Right kidney (tissue), 1 donor: ENCODE measurements around the gene SOCS6.
A peak's percentile ranks its signal among the peaks of the same experiment; 100 is the strongest.

Source experiments
- DNase-seq: peaks from one replicate; pipeline ENCODE4 v3.0.0-alpha.2; 2016

SOCS6 gene

DNA sequence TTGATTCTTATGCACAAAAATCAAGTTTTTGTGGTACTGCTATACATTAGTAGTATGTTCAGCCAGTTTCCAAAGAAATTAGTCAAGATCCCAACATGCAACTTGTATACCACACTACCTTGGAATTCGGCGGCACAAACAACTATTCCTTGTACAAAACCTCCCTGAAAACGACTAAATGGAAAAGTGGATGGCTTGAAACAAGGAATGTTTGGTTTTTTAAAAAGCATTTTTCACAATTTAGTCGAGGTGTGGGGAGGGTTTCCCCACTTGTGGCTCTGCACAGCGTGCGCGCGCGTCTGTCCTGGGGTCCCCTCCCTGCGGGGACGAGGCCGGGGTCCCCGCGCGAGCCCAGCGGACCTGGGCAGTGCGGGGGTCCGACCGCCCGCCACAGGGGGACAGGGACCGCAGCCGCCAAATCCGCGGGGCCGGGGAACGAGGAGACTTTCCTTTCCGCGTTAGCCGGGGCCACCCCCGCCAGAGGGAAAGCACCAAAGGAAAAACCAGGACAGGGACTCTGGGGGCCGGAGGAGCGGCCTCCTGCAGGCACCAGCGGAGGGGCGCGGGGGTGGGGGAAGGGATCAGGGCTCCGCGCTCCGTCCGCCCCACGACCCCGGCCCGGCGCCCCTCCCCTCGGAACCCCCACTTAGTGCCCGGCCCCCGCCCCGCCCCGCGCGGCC is 534 bp upstream of the SOCS6 start:
- peak; percentile 85 for DNase-seq

DNA sequence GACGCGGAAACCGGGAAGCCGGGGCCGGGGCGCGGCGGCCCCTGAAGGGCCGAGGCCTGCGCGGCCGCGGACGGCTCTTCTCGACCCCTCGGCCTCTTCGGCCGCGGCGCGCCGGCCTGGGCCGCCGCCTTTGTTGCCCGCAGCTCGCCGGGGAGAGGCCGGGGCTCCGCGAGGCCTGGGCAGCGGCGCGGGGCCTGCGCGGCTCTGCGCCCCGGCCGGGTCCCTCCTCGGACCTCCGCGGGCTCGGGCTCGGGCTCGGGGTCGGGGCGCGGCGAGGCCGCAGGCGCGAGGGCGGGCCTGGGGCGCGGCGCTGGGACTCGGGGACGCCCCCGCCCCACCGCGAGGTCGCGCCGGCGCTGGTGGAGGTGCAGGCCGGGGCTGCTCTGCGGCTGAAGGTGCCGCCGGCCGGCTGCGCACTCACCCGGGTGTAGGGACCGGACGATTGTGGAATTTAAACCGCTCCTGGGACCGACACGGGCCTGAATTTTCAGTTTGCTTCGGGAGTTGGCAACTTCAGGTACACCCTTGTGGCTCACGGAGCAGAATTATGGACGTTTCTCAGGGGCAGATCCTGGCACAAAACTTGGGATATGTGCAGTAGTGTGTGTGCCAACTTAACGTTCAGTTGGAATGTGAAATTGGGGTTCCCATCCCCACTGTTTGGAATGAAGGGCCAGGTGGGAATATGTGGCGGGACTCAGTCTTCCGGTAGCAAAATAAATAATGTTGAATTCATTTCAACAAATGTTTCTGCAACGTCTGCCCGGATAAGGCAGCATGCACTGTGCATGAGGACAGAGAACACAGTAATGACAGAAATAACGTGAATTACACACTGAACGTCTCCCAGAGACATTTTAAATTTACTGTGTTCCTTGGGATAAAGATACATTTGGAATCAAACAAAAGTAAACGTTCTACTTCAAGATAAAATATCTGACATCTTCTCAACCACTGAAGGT is 787 bp downstream of the SOCS6 start:
- DNase-seq, result peak; percentile 75

DNA sequence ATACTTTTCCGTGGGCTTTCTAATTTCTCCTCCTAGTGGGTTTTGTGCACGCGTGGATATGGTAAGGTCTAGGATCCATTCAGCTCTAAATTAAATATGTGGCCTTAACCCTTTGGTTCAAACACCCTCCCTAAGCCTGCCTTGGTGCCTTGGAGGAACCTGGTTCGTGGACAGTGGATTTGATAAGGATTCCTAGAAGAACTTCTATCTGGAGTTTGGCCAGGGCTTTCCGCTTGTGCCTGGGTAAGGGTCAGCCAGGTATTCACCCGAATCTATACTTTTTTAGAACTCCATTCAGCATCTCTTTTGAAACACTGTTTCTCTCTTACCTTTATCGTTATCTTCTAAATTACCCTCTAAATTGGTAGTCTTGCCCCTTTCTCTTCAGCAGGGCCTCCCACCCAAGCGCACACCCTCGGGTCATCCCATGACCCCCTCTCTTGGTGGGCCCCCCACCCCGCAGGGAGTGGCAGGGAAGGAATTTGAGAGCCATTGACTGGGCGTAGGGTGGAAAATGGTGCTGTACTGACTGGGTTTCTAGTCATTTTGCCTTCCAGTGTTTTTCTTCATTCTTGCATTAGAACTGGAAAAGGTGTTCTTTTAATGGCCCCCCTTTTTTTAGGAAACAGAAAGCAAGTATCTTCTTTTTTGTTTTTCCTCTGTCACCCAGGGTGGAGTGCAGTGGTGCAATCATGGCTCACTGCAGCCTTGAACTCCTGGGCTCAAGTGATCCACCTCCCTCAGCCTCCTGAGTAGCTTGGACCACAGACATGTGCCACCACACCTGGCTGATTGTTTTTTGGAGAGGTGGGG is 1.8 kb downstream of the SOCS6 start:
- DNase-seq, result no peak

DNA sequence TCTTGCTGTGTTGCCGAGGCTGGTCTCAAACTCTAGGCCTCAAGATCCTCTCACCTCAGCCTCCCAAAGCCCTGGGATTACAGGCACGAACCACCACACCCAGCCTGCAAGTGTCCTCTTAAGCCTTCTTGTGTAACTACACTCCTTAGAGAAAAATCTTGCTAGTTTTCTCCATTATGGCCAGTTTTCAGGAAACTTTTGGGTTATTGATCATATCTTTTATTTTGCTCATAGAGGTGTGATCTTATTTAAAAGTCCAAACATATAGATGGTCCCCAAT is 2.4 kb downstream of the SOCS6 start:
- no peak for DNase-seq

DNA sequence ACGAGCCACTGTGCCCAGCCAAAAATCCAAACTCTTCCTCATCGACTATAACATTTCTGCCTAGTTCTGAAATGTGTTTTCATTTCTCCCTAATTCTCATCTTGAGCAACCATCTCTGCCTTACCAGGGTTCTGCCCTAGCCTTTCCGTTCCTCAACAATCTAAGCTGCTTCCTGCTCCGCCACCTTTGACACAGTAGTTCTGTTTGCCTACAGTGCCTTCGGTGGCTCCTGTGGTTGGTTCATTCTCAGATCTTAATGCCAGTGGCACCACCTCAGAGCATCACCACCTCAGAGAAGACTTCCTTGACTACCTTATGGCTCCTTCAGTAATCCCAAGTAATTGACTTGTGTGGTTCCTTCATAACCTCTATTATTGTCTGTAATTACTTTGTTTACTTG is 3.8 kb downstream of the SOCS6 start:
- no peak for DNase-seq

DNA sequence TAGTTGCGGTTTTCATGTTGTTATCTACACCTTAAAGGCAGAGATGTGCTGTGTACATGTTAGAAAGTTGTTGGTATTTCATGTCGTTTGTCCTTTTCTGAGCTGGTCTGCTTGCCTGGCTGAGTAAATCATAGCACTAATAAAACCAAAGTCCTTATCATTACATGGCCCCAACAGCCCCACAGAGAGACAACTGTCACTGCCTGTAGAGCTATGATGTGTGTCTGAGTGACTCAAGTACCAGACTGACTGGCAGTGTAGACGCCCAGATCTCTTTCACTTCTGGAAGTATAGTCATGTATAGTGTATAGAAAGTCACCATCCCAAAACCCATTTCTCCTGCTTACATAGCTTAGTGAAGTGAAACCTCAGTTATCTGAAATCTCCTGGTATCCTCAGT is 4.3 kb downstream of the SOCS6 start:
- no peak for DNase-seq

DNA sequence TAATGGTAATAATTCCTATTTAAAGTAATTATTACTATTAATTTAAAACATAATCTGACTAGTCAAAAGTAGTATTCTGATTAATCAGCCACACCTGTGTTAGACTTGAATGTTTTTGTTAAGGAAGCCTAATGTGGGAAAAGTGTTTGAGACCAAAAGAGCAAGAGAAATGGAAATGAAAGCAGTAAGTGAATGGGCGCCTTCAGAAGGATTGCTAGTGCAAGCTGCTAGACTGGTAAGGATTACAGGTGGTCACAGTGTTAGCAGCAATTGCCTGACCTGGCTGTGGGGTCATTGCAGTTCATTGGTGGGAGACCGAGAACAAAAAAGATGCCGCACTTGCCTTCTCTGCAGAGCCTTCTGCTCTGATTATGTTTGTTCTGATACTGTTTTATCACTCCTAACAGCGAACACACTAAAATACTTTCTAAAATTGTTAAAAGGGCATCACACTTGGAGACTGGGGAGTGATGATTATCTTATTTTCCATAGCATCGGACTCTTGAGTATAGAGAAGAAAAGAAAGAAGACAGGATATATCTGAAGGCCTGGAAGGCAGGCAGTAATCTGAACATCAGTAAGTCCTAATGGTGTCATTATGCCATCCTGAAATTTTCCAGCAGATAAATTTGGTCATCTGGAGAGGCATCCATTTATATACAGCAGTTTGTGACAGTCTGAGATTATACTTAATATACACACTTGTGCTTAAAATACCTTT is 5.8 kb downstream of the SOCS6 start:
- DNase-seq, result no peak

DNA sequence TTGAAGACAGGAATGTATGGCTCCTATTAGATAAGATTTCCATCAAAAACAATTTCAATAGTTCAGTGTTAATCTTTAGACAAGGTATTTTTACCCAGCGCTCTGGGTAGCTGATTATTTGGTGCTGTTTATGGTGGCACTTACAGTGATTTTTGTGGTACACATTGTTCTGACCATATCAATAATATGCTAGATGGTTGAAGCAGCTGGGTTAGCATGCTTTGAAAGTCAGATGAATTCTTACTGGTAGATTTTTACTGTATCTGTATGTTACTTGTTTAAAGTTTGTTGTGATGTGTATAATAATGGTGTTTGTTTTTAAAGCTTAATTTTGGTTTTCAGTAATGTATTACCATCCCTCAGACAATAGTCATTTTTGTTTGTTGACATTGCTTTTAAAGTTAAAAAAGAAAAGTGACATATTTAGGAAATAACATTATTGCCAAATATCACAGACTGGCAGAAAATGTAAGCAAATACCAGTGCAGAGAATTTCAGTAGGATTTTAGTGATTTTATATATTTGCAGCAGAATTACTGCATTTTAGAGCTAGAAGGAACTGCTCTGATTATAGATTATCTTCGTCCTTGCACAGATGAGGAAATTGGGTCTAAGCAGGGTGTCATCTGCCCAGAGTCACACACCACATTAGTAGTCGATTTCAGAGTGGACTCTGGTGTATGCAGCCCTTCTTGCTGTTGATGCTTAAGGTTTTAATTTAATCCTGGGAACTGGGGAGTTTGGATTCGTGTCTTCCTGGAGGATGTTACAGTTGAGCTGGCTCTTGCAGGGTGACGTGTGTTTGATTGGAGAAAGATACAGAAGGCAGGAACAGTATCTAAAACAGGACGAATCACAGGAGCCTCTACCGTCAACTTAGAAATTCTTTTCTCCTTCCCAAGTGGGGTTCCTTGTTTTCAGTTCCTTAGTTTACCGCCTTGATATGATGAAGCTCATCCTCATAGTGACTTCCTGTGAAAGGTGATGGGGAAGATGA is 6.6 kb downstream of the SOCS6 start:
- no peak for DNase-seq

DNA sequence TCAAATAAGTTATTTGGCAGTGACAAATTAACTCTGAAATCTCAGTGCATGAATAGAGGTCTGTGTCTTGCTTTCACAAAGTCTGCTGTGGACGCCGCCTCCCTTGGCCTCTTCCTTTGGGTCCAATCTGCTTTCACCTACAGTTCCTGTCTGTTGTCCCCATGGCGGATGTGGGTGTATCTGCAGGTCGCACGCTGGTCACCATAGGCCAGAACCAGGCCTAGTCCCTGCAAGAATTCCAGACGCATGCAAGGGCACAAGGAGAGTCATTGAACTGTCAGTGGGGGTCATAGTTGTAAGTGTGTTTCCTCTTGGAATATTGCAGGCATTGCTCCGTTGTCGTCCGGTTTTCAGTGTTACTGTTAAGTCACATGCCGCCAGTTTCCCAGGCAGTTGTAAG is 7.4 kb downstream of the SOCS6 start:
- DNase-seq, result no peak

DNA sequence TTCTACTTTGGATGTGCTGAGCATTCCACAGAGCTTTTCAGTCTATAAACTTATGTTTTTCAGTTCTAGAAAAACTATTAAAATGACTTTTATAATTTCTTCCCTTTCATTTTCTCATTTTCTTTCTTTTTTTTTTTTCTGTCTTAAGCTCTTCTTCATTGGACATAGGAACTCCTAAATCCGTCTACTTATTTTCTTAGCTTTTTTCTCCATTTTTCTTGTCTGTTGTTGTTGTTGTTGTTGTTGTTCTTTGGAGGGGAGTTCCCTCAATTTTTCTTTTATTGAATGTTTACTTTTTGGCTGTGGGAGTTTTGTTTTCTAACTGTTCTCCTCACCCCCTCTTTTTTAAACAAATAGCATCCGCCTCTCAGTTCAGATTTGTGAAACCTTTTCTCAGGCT is 7.9 kb downstream of the SOCS6 start:
- no peak for DNase-seq

DNA sequence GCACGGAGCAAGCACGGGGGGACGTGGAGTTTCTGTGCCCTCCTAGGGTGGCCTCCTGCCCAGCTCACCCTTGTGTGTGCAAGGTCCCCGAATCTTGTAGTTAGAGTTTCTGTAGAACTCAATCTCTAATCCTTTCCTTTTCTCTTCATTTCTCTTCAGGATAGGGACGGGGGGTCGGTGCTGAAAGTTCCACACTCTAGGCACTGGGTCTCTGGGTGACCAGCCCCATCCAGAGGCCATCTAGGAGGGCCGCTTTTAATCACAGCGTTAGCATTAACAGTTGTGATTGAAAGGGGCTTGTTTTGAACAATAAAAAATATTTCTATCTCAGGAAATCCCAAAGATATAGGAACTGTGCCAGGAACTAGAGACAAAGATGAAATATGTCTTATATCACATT is 10.5 kb downstream of the SOCS6 start:
- DNase-seq, result no peak

DNA sequence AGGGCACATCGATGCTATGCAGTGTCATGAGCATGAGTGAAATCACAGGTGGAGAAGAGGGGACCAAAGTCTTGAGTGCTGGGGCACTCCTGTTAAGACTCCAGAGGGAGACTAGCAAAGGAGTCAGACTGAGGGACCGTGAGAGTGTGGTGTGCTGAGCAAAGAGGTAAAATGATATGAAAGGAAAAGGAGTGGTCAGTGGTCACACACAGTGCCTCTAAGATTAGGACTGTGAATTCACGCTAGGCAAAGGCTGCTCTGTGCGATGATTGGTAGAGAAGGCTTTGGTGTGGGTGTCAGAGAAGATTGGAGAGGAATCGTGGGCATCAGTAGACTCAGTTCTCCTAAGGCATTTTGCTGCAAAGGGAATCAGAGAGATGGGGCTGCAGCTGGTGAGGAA is 12.8 kb downstream of the SOCS6 start:
- DNase-seq, result no peak

DNA sequence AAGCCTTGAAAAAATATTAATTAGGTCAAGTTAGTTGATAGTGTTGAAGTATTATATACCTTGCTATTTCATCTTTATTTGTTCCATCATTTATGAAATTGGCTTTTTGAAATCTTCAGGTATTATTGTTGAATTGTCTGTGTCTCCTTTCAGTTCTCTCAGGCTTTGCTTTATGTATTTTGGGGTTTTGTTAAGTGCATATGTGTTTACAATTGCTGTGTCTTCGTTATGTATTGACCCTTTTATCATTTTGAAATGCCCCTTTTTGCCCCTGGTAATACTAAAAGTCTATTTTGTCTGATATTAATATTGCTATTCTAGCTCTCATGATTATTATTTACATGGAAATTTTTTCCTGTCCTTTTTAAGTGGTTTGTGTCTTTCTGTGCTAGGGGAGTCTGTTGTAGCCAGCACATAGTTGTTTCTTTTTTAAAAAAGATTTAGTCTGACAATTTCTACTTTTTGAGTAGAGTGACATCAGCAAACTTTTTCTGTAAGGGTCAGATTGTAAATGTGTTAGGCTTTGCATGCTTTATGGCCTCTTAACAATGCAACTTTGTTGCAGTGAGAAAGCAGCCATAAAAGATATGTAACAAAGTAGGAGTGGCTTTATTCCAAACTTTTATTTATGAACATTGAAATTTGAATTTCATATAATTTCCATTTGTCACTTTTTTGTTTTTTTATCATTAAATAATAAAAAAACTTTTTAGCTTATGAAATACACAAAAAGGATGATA is 19.9 kb downstream of the SOCS6 start:
- no peak for DNase-seq

DNA sequence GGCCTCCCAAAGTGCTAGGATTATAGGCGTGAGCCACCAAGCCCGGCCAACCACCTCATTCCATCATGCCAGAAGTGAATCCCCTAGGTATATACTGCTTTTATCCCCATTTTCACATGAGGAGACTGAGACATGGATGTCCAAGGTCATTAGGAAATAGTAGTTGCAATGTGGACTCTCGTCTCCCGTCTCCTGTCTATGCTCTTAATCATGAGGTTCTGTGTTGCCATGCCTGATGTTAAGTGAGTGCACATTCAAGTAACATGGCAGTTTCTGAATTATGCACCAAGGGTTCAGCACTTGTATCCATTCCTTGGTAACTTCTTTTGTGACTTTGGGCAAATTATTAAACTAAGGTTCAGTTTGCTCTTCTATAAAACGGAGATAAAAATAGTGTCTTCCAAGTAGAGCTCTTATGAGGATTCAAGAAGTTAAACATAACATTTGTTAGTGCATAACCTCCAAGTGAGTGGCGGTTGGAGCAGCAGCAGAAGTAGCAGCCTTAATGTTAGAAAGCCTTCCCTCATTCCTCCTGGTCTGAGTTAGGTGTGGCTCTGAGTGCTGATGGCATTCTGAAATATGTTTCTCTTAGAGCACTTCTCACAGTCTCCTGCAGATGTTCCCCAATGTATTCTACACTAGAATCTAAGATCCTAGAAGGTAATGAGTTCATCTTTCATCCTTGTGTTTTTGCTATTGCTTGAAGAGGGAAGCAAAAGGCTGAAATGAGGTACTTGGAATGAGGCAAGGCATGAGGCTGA is 21.9 kb downstream of the SOCS6 start:
- DNase-seq, result no peak

DNA sequence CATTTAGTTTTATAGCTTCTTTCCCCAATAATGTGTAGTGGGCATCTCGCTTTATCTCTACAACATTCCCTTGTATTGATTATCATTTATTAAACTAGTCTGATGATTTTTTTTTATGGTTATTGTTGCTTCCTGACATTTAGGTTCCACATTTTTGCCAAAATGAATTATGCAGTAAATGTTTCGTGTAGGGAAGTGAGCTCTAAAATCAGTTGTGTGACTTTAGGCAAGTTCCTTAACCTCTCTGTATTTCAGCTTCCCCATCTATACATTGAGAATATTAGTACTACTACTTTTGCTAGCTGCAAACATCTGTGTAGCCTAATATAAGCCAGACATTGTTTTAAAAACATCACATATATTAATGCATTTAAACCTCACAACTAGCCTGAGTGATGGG is 22.9 kb downstream of the SOCS6 start:
- DNase-seq, result no peak

DNA sequence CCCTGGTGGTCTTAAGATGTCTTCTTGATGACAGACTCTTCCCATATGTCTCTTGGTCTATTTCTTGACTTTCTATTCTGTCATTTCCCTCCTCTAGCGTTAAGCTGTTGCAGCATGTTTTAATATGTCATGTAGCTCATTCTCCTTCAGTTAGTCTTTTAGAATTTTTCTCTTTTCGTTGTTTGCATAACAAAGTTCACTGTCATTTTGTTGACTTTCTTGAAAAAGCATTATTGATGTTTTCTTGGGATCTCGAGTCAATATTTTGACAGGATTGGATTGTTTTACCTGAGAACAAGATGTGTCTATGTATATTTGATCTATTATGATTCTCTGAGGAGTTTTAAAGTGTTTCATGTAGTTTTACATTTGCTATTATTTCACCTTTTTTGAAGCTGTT is 24.8 kb downstream of the SOCS6 start:
- DNase-seq, result no peak

DNA sequence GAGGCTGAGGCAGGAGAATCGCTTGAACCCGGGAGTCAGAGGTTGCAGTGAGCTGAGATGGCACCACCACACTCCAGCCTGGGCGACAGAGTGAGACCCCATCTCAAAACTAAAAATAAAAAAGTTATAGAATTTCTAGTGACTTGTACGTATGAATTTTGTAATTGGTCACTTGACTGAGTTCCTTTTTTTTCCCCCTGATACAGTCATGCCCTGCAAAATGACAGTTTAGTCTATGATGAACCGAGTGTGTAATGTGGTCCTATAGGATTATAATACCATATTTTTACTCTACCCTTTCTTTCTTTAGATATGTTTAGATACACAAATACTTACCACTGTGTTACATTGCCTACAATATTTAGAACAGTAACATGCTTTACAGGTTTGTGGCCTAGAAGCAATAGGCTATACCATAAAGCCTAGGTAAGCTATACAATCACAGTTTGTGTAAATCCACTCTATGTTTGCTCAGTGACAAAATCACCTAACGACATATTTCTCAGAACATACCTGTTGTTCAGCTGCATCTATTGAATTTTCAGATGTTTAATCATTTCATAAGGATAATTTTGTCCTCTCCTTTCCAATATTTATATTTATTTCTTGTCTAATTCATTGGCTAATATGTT is 25.4 kb downstream of the SOCS6 start:
- no peak for DNase-seq

DNA sequence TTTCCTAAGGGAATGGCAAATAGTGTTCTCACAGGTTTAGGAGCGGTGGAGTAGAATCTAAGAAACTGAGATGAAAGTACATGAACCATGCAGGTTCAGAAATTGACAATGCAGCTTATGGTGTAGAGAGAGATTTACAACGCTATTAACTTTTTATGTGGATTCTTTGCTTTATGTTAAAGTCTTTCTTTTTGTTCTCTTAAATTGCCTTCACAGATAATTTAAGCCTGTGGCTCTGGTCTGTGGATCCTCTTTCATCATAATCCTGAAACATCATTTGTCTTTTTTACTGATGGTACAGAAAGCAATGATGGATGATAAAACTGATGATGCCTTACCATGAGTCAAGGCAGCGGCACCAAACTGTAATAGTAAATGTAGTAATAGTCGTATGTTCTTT is 30.3 kb downstream of the SOCS6 start:
- no peak for DNase-seq

DNA sequence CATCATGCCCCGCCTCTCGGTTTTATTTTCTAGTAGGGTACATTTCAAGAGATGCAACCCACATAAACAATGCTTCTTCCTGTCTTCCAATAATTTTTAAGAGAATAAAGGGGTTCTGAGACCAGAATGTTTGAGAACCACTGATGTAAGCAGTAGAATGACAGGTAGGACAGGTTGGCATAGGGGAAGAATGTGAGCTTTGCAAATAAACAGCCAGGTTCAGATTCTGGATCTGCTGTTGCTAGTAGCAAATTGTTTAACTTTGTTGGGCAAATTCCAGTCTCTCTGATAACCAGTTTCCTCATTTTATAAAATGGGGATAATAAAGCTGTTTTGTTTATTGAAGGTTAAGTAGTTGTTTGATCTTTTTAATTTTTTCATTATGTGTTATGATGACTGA is 32.8 kb downstream of the SOCS6 start:
- no peak for DNase-seq
